ENCODE measurements around the gene TRIM71. TPM values are rescaled to one million over a fixed set of nuclear protein-coding genes. Genes with fewer than 3 reads are reported as not detected.

TRIM71 gene
- total RNA-seq, 1 experiment from 2014 or later, result 0.18 TPM

DNA sequence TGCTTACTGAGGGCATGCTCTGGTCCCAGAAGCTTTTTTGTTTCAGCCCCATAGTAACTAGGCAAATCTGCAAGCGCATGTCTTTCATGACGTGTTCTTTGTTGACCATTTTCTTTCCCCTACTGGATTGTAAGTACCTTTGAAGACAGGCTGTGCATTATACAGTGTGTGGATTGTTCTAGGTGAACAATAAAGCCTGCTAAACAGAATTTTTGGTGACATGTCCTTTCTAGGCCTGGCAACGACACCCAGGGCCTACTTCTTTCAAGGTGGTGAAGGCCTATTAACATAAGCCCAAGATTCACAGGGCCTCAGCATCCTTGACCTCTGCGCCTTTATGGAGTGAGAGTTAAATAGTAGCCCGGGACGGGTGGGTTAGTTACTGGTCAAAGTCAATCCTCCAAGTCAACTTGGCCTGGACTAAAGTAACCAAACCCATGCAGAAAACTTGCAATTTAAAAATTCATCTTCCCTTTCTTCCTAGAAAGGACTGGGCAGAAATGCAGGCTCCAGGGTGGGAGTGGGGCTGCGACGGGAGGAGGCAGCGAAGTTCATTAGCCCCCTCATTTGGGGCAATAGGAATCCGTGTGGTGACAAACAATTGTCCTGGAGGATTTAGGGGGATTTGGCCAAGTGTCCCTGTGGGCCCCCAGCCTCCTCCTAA, 37.6 kb upstream of the TRIM71 start:
- H3K4me3 ChIP-seq (ENCODE audit: low read depth in 2 of 2, low read length in 2 of 2), result no peak overlapping the region
- no peak overlapping the region for H3K27ac ChIP-seq (ENCODE audit: low read length)
- no peak for DNase-seq (ENCODE audit: low read depth, low spot score)
- no peaks in the 10 kb centered on the region for H3K36me3 ChIP-seq (ENCODE audit: control insufficient read depth, insufficient read depth, low read length)
- no peaks in the 10 kb centered on the region for H3K27me3 ChIP-seq (ENCODE audit: control insufficient read depth, insufficient read depth, low read length)
- in situ Hi-C loops (cut with HindIII; ENCODE audit: low pct_unique_long_range_greater_than_20kb, low sequenced_read_pairs), result no loop called here
- ATAC-seq, result no peak
- CTCF ChIA-PET, result interaction anchor here (0.5 kb wide), 1 partner anchor 8 kb away, joined by 3 read pairs; no protein-coding TSS in a partner anchor
- no TSS peak for BruUV-seq (replicated peaks)
- POLR2A ChIA-PET, result no interaction called here
- H3K4me1 ChIP-seq (ENCODE audit: control insufficient read depth, insufficient read depth, low read length), result no peaks in the 10 kb centered on the region
- H3K9me3 ChIP-seq (ENCODE audit: control insufficient read depth, insufficient read depth, low read depth, low read length), result no peaks in the 10 kb centered on the region
- TF ChIP-seq TCF7L2 (IDR thresholded peaks at IDR 0.05; ENCODE audit: low read depth, low read length) (no peak), REST (IDR thresholded peaks at IDR 0.05; ENCODE audit: insufficient read depth in 1 of 2, low read depth in 2 of 2, low read length in 1 of 2) (no peak), CTCF (IDR thresholded peaks at IDR 0.05) (no peak), SIN3A (IDR thresholded peaks at IDR 0.05; ENCODE audit: borderline replicate concordance, insufficient read depth, low read depth, low read length) (no peak), POLR2AphosphoS5 (IDR thresholded peaks at IDR 0.05; ENCODE audit: low read depth, low read length) (no peak)
- intact Hi-C loops (cut with micrococcal nuclease; ENCODE audit: unreplicated experiment), result loop anchor here (10.0 kb wide), 1 partner anchor 155 kb away; no protein-coding TSS in a partner anchor

DNA sequence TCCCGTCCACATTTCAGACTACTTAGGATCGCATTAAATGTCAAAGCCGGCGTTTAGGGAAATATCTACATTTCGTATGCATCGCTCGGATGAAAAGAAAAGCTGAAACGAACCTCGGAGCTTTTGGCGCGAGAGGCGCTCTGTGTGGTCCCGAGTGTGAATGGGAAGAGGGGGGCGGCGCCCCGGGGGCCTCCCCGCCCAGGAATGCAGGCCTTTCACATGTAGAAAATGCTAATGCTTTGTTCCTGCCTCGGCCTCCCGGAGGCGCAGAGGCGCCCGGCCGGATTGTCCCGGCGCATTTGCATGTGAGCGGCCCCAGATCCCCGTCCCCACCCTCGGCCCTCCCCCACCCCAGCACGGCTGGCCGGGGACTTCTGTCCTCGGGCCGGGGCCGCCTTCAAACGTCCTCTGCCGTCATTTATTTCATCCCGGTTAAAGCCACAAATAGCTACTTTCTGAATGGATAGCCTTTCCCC, 37.0 kb upstream of the TRIM71 start:
- ChIA-PET CTCF (interaction anchor here (0.5 kb wide), 1 partner anchor 8 kb away, joined by 3 read pairs; no protein-coding TSS in a partner anchor), POLR2A (no interaction called here)
- peak overlapping the region; percentile 54 to 66 for H3K4me3 ChIP-seq (ENCODE audit: low read depth in 2 of 2, low read length in 2 of 2)
- no peaks in the 10 kb centered on the region for H3K4me1 ChIP-seq (ENCODE audit: control insufficient read depth, insufficient read depth, low read length)
- H3K27ac ChIP-seq (ENCODE audit: low read length), result no peak overlapping the region
- DNase-seq (ENCODE audit: low read depth, low spot score) (no peak), ATAC-seq (peak; percentile 71)
- no peaks in the 10 kb centered on the region for H3K27me3 ChIP-seq (ENCODE audit: control insufficient read depth, insufficient read depth, low read length)
- no peak for TF ChIP-seq SIN3A (IDR thresholded peaks at IDR 0.05; ENCODE audit: borderline replicate concordance, insufficient read depth, low read depth, low read length)
- TF ChIP-seq TCF7L2 (IDR thresholded peaks at IDR 0.05; ENCODE audit: low read depth, low read length), result no peak
- TF ChIP-seq CTCF (IDR thresholded peaks at IDR 0.05), result no peak
- TF ChIP-seq POLR2AphosphoS5 (IDR thresholded peaks at IDR 0.05; ENCODE audit: low read depth, low read length), result no peak
- no peak for TF ChIP-seq REST (IDR thresholded peaks at IDR 0.05; ENCODE audit: insufficient read depth in 1 of 2, low read depth in 2 of 2, low read length in 1 of 2)
- in situ Hi-C loops (cut with HindIII; ENCODE audit: low pct_unique_long_range_greater_than_20kb, low sequenced_read_pairs) (no loop called here), intact Hi-C loops (cut with micrococcal nuclease; ENCODE audit: unreplicated experiment) (loop anchor here (10.0 kb wide), 1 partner anchor 154 kb away; no protein-coding TSS in a partner anchor)
- H3K9me3 ChIP-seq (ENCODE audit: control insufficient read depth, insufficient read depth, low read depth, low read length), result no peaks in the 10 kb centered on the region
- no TSS peak for BruUV-seq (replicated peaks)
- no peaks in the 10 kb centered on the region for H3K36me3 ChIP-seq (ENCODE audit: control insufficient read depth, insufficient read depth, low read length)

Measured in Panc1 (cell line).